GM10248 (cell line): Measurements from ENCODE around the gene TMCO4.

Experiments
- CTCF ChIA-PET: fragments of 300-600 bp; sonication (Branson Sonifier 250); formaldehyde crosslinking; extraction: SDS; loops from one replicate; lab custom pipeline; 2021; ENCODE audit warnings: antibody characterized with exemption; lab: Yijun Ruan, JAX
- POLR2A ChIA-PET: fragments of 350-650 bp; sonication (Branson Sonifier 250); formaldehyde crosslinking; extraction: SDS; loops from one replicate; lab custom pipeline; 2020; ENCODE audit warnings: antibody characterized with exemption; lab: Yijun Ruan, JAX
- DNase-seq: peaks from one replicate; pipeline ENCODE4 v3.0.0; 2012; ENCODE audit errors: extremely low spot score
- CTCF ChIP-seq: IDR thresholded peaks from 2 replicates; pipeline ENCODE4 v1.5.1; 2012; ENCODE audit warnings: mild to moderate bottlenecking, low read depth; ENCODE audit errors: extremely low read depth, missing control alignments, control extremely low read depth

The TMCO4 gene

GRCh38 chr1:19776287-19776686 is 23.4 kb downstream of the TMCO4 start:
- CTCF ChIA-PET, result no interaction called here
- no peak for TF ChIP-seq CTCF
- no peak for DNase-seq
- POLR2A ChIA-PET, result interaction anchor here (0.5 kb wide), 1 partner anchor 16 kb away, joined by 4 read pairs; no protein-coding TSS in a partner anchor

- POLR2A ChIA-PET, result interaction anchor here (0.5 kb wide), 1 partner anchor 17 kb away, joined by 4 read pairs; no protein-coding TSS in a partner anchor
- no peak for TF ChIP-seq CTCF
- CTCF ChIA-PET, result no interaction called here
- DNase-seq, result no peak
These were observed 23.9 kb downstream of the TMCO4 start for GRCh38 chr1:19775831-19776230.

- CTCF ChIA-PET, result no interaction called here
These were observed 24.4 kb downstream of the TMCO4 start for GRCh38 chr1:19775317-19775716.

GRCh38 chr1:19774180-19774785 is 25.4 kb downstream of the TMCO4 start:
- POLR2A ChIA-PET, result no interaction called here
- DNase-seq, result no peak
- no peak for TF ChIP-seq CTCF
- CTCF ChIA-PET, result interaction anchor here (1.1 to 2.3 kb wide), 4 partner anchors 10 to 70 kb away, joined by 3 to 10 read pairs (median 4); no protein-coding TSS in a partner anchor

More at GRCh38 chr1:19775317-19775716, 24.4 kb downstream of the TMCO4 start:
- TF ChIP-seq CTCF, result no peak
- POLR2A ChIA-PET, result no interaction called here
- DNase-seq, result no peak

- no peak for DNase-seq
- ChIA-PET POLR2A (no interaction called here), CTCF (interaction anchor here (1.1 to 2.3 kb wide), 5 partner anchors 9 to 69 kb away, joined by 3 to 10 read pairs (median 4); no protein-coding TSS in a partner anchor)
- TF ChIP-seq CTCF, result no peak
These were observed 26.2 kb downstream of the TMCO4 start for GRCh38 chr1:19773485-19773884.

- TF ChIP-seq CTCF, result no peak
- DNase-seq, result no peak
- CTCF ChIA-PET, result interaction anchor here (2.5 kb wide), 1 partner anchor 11 kb away, joined by 12 read pairs; no protein-coding TSS in a partner anchor
- POLR2A ChIA-PET, result no interaction called here
These were observed 27.7 kb downstream of the TMCO4 start for GRCh38 chr1:19772053-19772452.
